Endothelial cell of coronary artery (primary cell): Measurements from ENCODE around the gene EBPL. TPM values are rescaled to one million over a fixed set of nuclear protein-coding genes. Genes with fewer than 3 reads are reported as not detected.

Experiments used
- total RNA-seq: library from RNA; depleted of rRNA; stranded (reverse); fragments of >200 nt; gene quantifications from 2 replicates; pipeline ENCODE4 v1.2.3, GENCODE V29; 2014

EBPL gene
- 40.9 and 89.0 TPM in 2 replicates for total RNA-seq

DNA sequence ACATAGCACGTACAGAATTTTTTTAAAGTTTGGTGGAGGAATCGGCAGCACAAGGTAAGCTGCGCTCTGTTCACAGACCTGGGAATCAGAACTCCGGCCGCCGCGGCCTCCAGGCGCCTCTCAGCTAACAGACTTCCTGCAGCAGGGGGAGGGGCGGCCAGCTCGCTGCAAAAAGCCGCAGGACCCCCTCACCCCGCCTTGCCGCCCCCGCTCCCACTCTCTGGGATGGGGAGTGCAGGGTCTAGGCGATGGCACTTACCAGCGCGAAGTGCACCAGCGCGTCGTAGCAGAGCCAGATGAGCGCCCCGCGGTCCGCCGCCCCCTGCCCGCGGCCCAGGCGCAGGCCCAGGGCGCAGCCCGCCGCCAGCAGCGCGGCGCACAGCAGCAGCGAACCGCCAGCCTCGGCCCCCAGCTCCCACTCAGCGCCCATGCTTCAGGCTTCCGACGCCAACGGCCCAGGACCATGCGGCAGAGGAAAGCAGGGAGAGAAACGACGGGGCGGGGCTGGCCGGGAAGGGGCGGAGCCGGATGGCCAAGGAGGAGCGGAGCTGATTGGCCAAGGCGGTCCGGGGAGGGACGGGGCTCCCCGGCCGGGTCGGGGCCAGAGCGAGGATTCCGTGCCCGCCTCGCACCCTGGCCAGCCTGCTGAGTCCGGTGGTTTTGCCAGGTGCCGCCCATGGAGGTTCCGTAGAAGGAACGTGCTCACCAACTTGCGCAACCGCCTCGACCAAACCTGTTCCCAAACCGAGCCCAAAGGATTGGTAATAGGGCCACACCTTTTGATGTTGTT is at the start of gene EBPL:
EBPL (minus strand) TSS at position 492 of the 790 bp plus-strand sequence; CDS start at position 430, 62 bp downstream.

DNA sequence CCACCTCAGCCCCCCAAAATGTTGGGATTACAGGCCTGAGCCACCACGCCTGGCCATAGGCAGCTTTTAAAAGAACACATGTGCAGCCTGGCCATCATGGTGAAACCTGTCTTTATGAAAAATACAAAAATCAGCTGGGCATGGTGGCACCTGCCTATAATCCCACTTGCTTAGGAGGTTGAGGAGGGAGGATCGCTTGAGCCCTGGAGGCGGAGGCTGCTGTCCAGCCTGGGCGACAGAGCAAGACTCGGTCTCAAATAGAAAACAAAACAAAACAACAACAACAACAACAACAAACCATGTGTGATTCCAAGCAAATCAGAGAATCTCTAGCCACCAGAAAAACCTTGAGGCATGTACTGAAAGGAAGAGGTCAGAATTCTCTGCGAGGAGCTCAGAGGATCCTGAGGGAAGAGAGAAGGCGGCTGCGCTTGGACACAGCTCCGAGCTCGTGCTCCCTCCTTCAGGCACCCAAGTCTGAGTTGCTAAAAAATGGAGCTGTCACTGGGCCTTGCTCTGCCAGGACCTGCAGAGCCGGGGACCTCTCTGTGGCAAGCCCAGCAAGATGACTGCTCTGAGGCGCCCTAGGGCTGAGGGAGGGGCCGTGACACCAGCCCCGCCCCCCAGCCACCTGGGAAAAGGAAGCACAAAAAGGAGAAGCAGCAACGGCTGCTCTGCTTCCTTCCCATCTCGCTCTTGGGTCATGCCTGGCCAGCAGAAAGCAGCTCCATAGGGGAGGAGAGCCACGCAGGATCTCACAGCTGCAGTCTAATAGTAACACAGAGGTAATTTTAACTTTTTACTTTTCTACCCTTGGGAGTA is 63.2 kb downstream of the EBPL start, which contains the start of gene ARL11:
ARL11 (plus strand) TSS at position 677 of the 822 bp plus-strand sequence. CDS start 1,941 bp downstream, outside the sequence.

Other genes starting within 250 kb of the EBPL start
- gene CAB39L, start 247.4 kb downstream of the EBPL start, total RNA-seq = 4.4 and 6.7 TPM in 2 replicates
- gene SETDB2, start 247.2 kb downstream of the EBPL start, total RNA-seq = 3.1 and 4.0 TPM in 2 replicates
- 6.6 and 7.2 TPM in 2 replicates for gene PHF11, start 195.5 kb downstream of the EBPL start, total RNA-seq
- gene RCBTB1, start 105.9 kb downstream of the EBPL start, total RNA-seq = 15.7 and 20.2 TPM in 2 replicates
- 0.09 TPM in 2 replicates for gene ARL11, start 63.0 kb downstream of the EBPL start, total RNA-seq
- gene KPNA3, start 101.2 kb upstream of the EBPL start, total RNA-seq = 32.9 and 42.4 TPM in 2 replicates
- 4.1 TPM in 2 replicates for gene SPRYD7, start 244.9 kb upstream of the EBPL start, total RNA-seq